ENCODE data around the gene UGGT1.
"Not testable (repeated sequence)": the region's sequence is repeated elsewhere in the genome, so short reads cannot be mapped to it uniquely, and the experiment has no call there.

UGGT1 gene

DNA sequence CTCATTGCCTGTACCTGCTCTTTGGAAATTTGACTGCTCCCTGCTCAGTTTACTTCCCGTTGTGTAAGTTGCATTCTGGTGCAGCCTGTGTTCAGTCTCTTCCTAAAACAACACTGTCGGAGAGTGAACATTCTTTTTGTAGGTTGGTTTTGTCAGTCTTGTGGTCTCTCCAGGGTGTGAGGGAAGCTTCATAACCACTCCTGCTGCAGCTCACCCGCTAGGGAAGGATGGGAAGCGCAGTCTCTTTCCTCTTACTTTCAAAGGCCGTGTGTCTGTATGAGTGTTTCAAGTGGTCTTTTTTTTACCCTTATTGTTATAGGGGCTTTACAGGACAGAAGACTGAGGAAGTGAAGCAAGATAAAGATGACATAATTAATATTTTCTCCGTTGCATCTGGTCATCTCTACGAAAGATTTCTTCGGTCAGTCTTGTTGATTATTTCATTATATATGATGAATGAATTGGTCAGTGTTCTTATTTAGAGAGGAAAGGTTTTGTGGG lies 87.2 kb downstream of the UGGT1 start:
- DNase-seq, result no peak

DNA sequence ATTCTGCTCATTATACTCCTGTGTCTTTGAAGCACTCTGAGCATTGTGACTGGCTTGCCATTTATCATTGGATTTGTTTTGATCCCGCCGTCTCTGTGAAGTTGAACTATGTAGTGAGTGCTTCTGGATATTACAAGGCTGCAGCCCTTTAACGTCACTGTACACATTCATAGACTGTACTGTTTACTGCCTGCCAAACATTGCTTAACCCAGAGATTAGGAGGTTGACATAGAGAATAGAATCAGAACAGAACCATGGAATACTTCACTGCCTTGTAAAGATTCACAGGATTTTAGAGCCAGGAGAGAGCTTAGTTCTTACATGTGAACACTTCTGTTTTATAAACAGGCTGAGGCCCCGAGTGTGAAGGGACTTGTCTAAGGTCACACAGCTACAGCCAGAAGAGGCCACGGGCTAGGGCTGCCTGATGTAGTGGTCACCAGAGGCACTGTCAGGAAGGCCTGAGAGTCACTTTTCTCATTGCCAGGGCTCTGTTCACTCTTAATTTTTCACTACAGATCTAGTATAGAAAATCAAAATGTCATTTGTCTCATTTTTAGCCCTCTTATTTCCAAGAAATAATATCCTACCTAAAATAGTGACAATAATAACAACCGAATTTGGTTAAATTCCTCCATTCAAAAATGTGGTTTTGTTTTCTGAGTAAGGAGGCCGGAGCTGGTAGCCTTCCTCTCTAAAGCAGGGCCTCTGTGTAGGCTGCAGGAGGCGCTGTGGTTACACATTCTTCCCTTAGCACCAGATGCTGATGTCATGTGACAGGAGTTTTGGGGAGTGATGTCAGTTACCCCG lies 87.9 kb downstream of the UGGT1 start:
- DNase-seq, result peak; percentile 5

DNA sequence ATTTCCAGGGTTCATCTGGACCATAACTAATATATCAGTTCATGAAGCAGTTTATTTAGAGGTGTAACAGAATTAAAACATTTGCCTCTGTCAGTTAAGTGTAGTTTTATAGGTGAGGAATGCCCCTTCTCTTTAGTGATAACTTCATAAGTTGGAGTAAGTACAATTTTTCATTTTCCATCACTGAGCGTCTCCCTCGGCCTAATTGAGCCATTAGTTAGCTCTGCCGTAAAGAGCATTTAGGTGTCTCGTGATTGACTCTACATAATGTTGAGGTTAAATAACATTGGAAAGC lies 88.4 kb downstream of the UGGT1 start:
- DNase-seq, result no peak

DNA sequence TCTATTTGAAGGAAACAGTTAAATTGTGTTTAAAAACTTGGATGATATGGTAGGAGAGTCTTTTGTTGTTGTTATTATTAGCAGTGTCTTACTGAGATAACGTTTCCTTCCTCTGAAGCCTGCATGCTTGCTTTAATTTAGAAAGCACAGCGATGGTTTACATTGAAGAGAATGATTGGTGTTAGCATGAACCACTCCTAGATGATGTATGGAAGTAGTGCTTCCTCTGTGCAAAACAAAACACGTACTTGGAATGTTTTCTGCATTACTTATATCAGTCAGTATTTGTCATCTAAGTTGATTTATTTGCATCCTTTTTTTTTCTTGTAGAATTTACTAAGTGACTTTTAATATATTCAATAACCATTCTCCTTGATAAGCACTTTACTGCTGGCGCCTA lies 89.0 kb downstream of the UGGT1 start:
- DNase-seq, result no peak

DNA sequence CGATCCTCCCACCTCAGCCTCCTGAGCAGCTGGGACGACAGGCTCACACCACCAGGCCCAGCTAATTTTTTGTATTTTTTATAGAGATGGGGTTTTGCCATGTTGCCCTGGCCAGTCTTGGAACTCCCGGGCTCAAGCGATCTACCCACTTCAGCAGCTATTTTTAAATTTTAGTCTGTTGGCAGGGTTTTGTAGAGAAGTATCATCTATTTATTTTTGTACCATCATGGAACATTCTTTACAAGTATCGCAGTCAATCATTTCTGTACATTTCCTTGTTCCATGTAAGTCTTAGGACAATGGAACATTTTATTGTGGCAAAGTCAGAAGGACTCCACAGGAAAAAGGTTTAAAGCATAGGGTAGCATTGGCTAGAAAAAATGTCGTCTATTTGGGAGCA lies 94.6 kb downstream of the UGGT1 start:
- no peak for DNase-seq

DNA sequence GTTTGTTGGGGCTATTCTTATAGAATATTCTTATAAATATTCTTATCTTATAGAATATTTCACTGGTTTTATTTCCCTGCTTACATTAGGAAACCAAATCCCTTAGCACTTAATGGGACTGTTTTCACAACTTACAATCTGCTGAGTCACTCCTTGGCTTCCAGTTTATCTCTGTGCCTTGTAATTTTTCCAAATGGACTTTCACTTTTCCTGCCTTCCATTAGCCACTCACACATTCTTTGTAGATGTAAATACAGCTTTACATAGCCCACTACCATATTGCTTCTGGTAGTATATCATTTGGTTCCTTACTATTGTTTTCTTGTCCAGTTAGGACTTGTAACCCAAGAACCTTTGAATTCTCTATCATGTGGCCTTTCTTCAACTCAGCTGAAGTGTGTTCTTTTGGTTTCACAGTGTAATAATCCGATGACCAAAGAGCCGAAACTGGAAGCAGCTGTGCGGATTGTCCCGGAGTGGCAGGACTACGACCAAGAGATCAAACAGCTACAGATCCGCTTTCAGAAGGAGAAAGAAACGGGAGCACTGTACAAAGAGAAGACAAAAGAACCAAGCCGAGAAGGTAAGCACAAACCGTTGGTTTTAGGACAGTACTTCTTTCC lies 96.1 kb downstream of the UGGT1 start:
- no peak for DNase-seq

DNA sequence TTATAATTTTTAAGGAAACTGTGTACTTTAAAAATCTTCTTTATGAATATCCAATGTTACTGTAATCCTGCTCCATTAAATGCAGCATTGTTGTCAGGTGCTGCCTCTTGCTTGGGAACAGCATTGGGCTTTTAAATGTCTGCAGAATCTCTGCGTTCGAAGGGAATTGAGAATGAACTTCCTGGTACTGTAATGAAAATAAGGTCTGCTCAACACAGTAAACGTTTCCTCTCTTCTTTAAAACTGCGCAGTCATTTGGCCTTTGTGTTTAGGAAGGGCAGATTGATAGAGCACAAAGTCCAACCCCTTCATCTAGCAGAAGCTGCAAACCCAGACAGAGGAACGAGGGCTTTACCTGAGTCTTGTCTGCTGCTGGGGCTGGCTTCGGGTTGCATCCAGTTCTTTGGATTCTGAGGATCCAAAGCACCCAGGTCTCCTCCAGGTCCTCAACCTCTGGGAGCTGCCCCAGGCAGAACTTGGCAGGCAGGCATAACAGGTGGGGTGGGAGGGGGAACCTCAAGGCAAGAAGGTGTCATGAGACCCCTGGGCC lies 104.5 kb downstream of the UGGT1 start:
- DNase-seq, result no peak

DNA sequence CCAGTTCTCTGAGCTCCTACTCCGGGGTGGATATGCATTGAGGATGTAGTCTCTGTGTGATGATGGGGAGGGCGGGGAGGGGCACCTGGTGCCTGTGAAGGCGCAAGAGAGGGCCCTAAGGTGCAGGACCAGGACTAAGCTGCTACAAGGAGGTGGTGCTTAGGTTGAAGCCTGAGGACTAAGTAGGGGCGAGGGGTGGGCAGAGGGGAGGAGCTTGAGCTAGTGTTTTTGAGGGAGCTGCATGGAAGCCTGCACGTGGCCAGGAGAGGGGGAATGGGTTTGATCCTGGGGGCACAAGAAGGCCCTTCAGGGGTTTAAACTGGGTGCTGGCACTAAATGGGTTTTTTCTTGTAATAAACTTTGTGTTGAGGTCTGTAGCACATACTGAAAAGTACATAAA lies 105.0 kb downstream of the UGGT1 start:
- DNase-seq, result no peak

DNA sequence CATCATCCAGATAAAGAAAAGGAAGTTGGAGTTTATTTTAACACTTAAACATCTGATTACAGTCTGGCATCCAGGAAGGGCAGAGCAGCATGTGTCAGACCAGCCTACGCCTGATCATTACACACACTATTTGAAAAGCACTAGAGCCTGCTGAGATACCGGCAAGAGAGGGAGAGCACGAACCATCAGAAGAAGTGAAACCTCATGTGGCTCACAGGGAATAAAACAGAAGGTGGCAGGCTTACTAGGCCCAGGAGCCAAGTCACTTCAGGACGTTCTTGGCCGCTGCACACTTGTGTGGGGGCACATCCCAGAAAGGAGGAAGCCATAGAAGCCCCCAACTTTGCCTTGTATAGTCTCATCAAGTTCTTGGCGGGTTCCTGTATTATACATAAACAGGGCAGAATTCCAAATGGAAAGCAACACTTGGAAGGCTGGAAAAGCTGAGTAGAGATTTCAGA lies 105.5 kb downstream of the UGGT1 start:
- no peak for DNase-seq

DNA sequence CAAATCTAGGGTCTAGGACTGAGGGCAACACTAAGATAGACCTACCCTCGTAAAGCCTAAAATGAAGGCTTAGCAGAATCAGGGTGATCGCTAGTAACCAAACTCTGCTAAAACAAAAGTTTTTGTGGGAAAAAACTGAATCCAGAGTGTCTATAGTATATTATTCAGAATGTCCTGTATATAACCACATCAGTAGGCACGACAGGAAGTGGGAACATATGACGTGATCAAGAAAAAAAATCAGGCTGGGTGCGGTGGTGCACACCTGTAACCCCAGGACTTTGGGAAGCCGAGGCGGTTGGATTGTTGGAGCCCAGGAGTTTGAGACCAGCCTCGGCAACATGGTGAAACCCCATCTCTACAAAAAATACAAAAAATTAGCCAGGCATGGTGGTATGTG lies 106.1 kb downstream of the UGGT1 start:
- no peak for DNase-seq

DNA sequence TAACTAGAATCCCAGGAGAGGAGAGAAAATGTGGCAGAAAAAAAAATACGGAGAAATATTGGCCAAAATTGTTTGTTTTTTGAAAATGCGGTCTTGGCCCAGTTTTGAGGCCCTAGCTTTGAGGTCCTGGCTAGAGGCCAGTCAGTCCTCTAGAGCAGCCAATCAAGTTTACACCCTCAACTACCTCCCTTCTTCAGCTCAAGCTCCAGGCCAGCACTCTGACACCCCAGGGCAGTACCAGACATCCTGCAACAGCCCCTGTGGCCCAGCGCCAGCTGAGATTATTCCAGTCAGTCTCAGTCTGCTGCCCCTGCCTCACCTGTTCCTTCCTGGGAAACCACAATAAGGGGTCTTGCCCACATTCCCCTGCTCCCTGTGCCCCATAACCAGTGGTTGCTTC lies 107.7 kb downstream of the UGGT1 start:
- no peak for DNase-seq

DNA sequence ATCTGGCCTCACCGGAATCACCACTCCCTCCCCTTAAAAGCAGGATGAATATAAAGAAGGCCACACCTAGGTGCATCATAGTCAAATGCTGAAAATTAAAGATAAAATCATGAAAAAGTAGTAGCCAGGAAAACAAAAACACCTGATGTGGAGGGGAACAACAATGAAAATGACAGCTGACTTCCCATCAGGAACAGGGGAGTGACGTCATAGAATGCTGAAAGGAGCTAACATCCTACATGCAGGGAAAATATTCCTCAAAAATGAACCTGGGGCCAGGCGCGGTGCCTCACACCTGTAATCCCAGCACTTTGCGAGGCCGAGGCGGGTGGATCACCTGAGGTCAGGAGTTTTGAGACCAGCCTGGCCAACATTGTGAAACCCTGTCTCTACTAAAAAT lies 108.1 kb downstream of the UGGT1 start:
- DNase-seq, result no peak

DNA sequence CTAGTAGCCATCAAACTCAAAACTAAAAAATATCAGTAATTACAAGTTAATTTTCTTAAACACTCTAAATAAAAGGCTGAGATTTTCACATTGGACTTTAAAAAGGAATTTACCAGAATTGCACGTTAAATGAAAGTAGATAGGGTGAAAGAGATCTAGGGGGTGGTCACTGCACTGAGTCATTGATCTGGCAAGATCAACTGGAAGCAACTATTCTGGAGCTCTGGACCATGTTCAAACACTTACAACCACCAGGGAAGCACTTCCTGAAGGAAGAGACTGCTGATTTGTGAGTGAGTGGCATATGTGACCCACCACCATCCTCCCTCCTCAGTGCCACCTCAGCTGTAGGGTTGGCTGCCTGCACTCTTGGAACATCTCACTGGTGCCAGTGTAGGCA lies 111.8 kb downstream of the UGGT1 start:
- DNase-seq, result no peak

DNA sequence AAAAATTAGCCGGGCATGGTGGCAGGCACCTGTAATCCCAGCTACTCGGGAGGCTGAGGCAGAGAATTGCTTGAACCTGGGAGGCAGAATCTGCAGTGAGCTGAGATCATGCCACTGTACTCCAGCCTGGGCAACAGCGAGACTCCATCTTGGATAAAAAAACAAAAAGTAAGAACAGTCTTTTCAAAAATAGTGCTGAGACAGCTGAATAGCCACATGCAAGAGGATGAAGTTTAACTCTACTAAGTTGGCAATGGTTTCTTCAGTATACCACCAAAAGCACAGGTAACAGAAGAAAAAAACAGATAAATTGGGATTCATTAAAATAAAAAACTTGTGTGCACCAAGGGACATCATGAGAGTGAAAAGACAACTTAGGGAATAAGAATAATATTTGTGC lies 115.2 kb downstream of the UGGT1 start:
- no peak for DNase-seq

DNA sequence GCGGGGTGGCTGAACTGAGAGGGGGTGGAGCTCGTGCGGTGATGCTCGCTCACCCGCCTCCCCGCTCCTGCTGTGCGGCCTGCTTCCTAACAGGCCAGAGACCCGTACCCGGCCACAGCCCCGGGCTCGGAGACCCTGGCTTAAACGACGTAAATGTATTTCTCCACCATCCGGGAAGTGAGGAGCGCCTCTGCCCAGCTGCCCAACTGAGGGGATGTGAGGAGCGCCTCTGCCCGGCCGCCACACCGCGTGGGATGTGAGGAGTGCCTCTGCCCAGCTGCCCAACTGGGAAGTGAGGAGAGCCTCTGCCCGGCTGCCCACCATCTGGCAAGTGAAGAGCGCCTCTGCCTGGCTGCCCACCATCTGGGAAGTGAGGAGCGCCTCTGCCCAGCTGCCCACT lies 117.0 kb downstream of the UGGT1 start:
- no peak for DNase-seq

DNA sequence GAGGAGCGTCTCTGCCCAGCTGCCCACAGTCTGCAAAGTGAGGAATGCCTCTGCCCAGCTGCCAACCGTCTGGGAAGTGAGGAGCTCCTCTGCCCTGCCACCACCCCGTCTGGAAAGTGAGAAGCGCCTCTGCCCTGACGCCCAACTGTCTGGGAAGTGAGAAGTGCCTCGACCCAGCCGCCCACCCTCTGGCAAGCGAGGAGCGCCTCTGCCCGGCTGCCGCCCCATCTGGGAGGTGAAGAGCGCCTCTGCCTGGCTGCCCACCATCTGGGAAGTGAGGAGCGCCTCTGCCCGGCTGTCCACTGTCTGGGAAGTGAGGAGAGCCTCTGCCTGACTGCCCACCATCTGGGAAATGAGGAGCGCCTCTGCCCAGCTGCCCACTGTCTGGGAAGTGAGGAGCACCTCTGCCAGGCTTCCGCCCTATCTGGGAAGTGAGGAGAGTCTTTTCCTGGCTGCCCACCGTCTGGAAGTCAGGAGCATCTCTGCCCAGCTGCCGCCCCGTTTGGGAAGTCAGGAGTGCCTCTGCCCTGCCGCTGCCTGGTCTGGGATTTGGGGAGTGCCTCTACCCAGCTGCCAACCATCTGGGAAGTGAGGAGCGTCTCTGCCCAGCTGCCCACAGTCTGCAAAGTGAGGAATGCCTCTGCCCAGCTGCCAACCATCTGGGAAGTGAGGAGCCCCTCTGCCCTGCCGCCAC lies 117.8 kb downstream of the UGGT1 start:
- DNase-seq, result not testable (repeated sequence)

DNA sequence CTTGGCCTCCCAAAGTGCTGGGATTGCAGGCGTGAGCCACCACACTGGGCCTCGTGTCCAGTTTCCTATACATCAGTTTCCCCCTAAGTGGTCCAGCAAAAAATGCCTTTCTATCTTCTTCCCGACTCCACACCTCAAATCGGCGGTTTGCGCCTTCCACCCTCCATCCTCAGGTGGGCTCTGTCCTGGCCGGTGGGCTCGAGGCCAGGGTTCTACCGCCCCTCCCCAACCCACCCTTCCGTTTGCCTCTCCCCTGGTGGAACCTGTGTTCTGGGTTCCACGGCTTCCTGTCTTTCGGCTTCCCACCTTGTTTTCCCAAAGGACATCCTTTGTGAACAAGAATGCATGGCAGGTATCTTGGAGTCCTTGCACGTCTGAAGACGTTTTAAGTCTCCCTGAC lies 123.3 kb downstream of the UGGT1 start:
- DNase-seq, result no peak

DNA sequence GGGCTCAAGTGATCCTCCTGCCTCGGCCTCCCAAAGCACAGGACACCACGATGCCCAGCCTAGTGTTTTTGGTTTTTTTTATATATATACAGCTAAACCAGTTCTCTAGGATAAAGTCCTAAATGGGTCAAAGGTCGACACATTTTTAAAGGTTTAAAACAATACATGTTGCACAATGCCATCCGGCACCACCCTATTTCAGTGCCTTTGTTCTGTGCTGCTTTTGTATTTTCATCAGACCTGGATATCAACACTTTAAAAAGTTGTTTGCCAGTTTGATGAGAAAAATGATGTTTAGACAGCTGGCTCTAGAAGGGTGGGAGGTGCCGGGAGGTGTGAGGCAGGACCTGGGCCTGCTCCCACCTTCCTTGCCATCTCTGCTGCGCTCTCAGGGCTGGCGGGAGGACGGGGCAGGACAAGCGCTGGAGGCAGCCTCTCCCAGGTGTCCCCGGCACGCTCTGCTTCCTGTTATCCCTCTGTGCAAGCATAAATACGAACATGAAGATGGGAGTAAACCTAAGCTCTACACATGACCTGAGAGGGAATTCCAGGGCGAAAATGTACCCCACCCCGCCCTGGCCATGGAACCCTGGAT lies 124.0 kb downstream of the UGGT1 start:
- DNase-seq, result no peak

DNA sequence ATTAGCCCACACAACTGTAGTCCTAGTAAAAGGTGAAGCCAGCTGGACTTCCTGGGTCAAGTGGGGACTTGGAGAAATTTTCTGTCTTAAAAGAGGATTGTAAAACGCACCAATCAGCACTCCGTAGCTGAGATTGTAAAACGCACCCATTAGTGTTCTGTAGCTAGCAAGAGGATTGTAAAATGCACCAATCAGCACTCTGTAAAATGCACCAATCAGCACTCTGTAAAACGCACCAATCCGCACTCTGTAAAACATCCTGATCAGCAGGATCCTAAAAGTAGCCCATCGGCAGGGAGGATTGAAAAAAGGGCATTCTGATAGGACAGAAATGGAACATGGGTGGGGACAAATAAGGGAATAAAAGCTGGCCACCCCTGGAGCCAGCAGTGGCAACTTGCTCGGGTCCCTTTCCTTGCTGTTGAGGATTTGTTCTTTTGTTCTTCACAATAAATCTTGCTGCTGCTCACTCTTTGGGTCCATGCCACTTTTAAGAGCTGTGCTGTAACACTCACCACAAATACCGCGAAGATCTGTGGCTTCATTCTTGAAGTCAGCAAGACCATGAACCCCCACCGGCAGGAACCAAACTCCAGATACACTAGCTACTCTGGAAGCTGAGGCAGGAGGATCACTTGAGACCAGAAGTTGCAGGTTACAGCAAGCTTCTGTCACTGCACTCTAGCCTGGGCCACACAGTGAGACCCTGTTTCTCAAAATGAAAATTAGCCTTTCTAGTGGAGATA lies 125.1 kb downstream of the UGGT1 start:
- DNase-seq, result no peak

DNA sequence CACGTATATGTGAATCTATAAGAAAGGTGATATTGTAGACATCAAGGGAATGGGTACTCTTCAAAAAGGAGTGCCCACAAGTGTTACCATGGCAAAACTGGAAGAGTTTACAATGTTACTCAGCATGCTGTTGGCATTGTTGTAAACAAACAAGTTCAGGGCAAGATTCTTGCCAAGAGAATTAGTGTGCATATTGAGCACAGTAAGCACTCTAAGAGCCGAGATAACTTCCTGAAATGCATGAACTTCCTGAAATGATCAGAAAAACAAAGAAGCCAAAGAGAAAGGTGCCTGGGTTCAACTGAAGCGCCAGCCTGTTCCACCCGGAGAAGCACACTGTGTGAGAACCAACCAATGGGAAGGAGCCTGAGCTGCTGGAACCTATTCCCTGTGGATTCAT lies 126.7 kb downstream of the UGGT1 start:
- DNase-seq, result no peak

DNA sequence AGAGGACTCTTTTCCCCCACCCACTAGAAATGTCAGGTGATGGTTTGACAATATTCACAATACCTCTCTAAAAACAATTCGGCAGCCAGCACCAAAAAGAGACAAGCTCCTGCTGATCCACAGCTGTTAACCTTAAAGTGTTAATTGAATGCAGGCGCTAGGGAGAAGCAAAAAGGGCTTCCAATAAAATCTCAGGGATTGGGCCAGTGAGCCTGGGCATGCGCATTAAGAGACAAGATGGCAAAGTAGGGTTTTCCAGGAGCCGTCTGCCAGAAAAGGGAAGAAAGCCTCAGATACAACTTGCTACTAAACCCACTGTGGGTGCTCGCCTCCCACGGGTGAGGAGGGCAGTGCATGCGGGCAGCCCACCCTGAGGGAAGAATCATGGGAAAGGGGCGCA lies 128.9 kb downstream of the UGGT1 start:
- no peak for DNase-seq

DNA sequence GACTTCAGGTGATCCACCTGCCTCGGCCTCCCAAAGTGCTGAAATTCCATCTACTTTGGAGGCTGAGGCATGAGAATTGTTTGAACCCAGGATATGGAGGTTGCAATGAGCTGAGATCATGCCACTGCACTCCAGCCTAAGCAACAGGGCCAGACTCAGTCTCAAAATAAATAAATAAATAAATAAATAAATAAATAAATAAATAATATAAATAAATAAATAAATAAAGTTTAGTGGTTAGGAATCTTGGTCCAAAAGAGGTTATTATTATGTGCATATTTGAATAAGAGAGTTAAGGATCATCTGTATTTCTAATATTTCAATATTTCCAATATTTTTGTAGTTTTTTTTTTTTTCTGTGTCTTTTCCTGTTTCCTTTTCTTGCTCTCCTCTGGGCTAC lies 136.9 kb downstream of the UGGT1 start:
- no peak for DNase-seq

DNA sequence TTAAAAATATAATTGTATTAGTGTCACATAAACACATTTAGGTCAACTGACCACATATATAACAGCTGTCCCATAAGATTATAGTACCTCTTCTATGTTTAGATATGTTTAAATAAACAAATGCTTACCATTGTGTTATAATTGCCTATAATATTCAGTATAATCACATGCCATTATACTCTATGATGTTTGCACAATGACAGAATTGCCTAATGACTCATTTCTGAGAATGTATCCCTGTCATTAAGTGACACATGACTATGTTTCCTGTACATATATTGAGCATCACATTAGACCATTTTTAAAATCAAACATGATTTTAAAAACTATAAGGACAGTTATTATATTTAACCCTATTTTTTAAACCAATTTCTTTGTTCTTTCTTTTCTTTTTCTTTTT lies 137.9 kb downstream of the UGGT1 start:
- DNase-seq, result no peak

Measured in activated T-cell treated with anti-CD3 and anti-CD28 coated beads for 4 hours (primary cell).